Endothelial cell of umbilical vein (primary cell): ENCODE data around the gene COG6. TPM values are rescaled to one million over a fixed set of nuclear protein-coding genes. Genes with fewer than 3 reads are reported as not detected.

Source experiments
- BruUV-seq: library from RNA; stranded (reverse); fragments of 400-500 nt; replicated peaks from 2 replicates; lab custom pipeline; 2021; lab: Mats Ljungman, UMichigan
- CTCF ChIA-PET: fragments of 300-600, 350-600 bp; sonication (Branson Sonifier 250); formaldehyde crosslinking; loops from one replicate; lab custom pipeline; 2021; ENCODE audit warnings: antibody characterized with exemption, inconsistent platforms; lab: Charles Lee
- POLR2A ChIA-PET: fragments of 300-600, 350-600 bp; sonication (Branson Sonifier 250); formaldehyde crosslinking; loops from one replicate; lab custom pipeline; 2021; ENCODE audit warnings: antibody characterized with exemption, inconsistent platforms; lab: Charles Lee
- DNase-seq: peaks from one replicate; pipeline ENCODE4 v3.0.0-alpha.2; 2011; ENCODE audit warnings: low read depth, low spot score
- FAIRE-seq: peaks from 2 replicates; lab custom pipeline; 2011; peaks lifted over from hg19 to GRCh38; lab: Jason Lieb, UNC
- H2AFZ ChIP-seq: 2 replicates; pipeline ENCODE4 v1.6.0; 2012; ENCODE audit warnings: low read depth, low read length, control low read depth, inconsistent platforms
- H3K27ac ChIP-seq: 2 replicates; pipeline ENCODE4 v1.5.1; 2011; ENCODE audit warnings: low read depth, mild to moderate bottlenecking, control low read depth, low read length, moderate library complexity; ENCODE audit not compliant: insufficient read depth
- H3K27me3 ChIP-seq, 2 experiments: 2 replicates each; pipeline versions ENCODE4 v1.6.0 to v1.6.1; 2011; ENCODE audit warnings: low read length in 2 of 2, mixed read lengths in 1 of 2; ENCODE audit not compliant: control insufficient read depth in 2 of 2, insufficient read depth in 2 of 2
- H3K36me3 ChIP-seq, 2 experiments: 2 replicates in 1 of 2; 3 replicates in 1 of 2; pipeline ENCODE4 v1.5.1; 2011; ENCODE audit warnings: low read length in 2 of 2, mild to moderate bottlenecking in 1 of 2, moderate library complexity in 1 of 2; ENCODE audit not compliant: control insufficient read depth in 2 of 2, insufficient read depth in 2 of 2; ENCODE audit errors: extremely low read depth in 1 of 2
- H3K4me1 ChIP-seq: 3 replicates; pipeline ENCODE4 v1.5.1; 2011; ENCODE audit warnings: mild to moderate bottlenecking, low read length; ENCODE audit not compliant: control insufficient read depth, insufficient read depth; ENCODE audit errors: extremely low read depth
- H3K4me2 ChIP-seq: 2 replicates; pipeline ENCODE4 v1.6.1; 2011; ENCODE audit warnings: low read length, control low read depth, mixed read lengths; ENCODE audit not compliant: insufficient read depth
- H3K4me3 ChIP-seq, 3 experiments: fragments of 200-600 bp in 1 of 3; sonication (generic), shearing (Covaris generic) in 1 of 3; replicated peaks in 1 of 3; 2 replicates each; pipeline ENCODE4 v1.5.1; 2011 to 2016; ENCODE audit warnings: control low read depth in 3 of 3, low read length in 3 of 3, mild to moderate bottlenecking in 2 of 3, inconsistent platforms in 1 of 3, low read depth in 1 of 3, moderate library complexity in 1 of 3; ENCODE audit not compliant: insufficient read depth in 1 of 3
- H3K79me2 ChIP-seq: 2 replicates; pipeline ENCODE4 v1.6.0; 2012; ENCODE audit warnings: low read length, inconsistent platforms; ENCODE audit not compliant: control insufficient read depth, insufficient read depth
- H3K9ac ChIP-seq: replicated peaks from 2 replicates; pipeline ENCODE3; 2011; ENCODE audit warnings: low read length, control low read depth; ENCODE audit not compliant: insufficient read depth; ENCODE audit errors: extremely low read depth
- H3K9me1 ChIP-seq: replicated peaks from 3 replicates; pipeline ENCODE4 v1.6.0; 2011; ENCODE audit warnings: mild to moderate bottlenecking, low read length; ENCODE audit not compliant: control insufficient read depth, insufficient read depth; ENCODE audit errors: extremely low read depth
- H3K9me3 ChIP-seq: replicated peaks from 2 replicates; pipeline ENCODE4 v1.5.1; 2012; ENCODE audit warnings: low read length, inconsistent platforms; ENCODE audit not compliant: control insufficient read depth, insufficient read depth
- H4K20me1 ChIP-seq: replicated peaks from 2 replicates; pipeline ENCODE3; 2011; ENCODE audit warnings: mild to moderate bottlenecking, low read length; ENCODE audit not compliant: control insufficient read depth, insufficient read depth; ENCODE audit errors: extremely low read depth
- CTCF ChIP-seq, 2 donors: IDR thresholded peaks; 1 replicate in 1 of 2; 2 replicates in 1 of 2; pipeline ENCODE4 v1.5.1; 2011; ENCODE audit warnings: low read length in 2 of 2, mild to moderate bottlenecking in 2 of 2, moderate library complexity in 2 of 2, control low read depth in 1 of 2, inconsistent platforms in 1 of 2, low read depth in 1 of 2; ENCODE audit not compliant: insufficient read depth in 1 of 2; ENCODE audit errors: extremely low read depth in 1 of 2
- EZH2 ChIP-seq: IDR thresholded peaks from 2 replicates; pipeline ENCODE4 v1.6.1; 2012; ENCODE audit warnings: borderline replicate concordance, low read depth, mild to moderate bottlenecking, moderate library complexity, low read length, inconsistent platforms; ENCODE audit not compliant: severe bottlenecking
- FOS ChIP-seq: IDR thresholded peaks from 2 replicates; pipeline ENCODE4 v1.6.1; 2011; ENCODE audit warnings: mild to moderate bottlenecking, low read length, moderate library complexity, borderline replicate concordance; ENCODE audit not compliant: insufficient read depth
- GATA2 ChIP-seq: IDR thresholded peaks from 2 replicates; pipeline ENCODE4 v1.7.0; 2011; ENCODE audit warnings: low read depth, mild to moderate bottlenecking, moderate library complexity, mixed read lengths, low read length; ENCODE audit not compliant: insufficient read length, insufficient read depth
- JUN ChIP-seq: IDR thresholded peaks from 2 replicates; pipeline ENCODE4 v1.6.1; 2011; ENCODE audit warnings: borderline replicate concordance, low read depth; ENCODE audit not compliant: insufficient read length, insufficient read depth
- MYC ChIP-seq: IDR thresholded peaks from one replicate; pipeline ENCODE4 v1.6.1; 2011; ENCODE audit warnings: mild to moderate bottlenecking, low read depth, low read length
- POLR2A ChIP-seq: IDR thresholded peaks from 2 replicates; pipeline ENCODE4 v1.6.1; 2012; ENCODE audit warnings: low read depth, mild to moderate bottlenecking, control low read depth, low read length
- POLR2AphosphoS5 ChIP-seq: IDR thresholded peaks from 2 replicates; pipeline ENCODE4 v1.6.1; 2012; ENCODE audit warnings: low read depth, mild to moderate bottlenecking, control low read depth, low read length, moderate library complexity; ENCODE audit not compliant: insufficient read depth
- dilution Hi-C: fragments of 300-500 bp; cut with MboI; formaldehyde crosslinking; loops from one replicate; pipeline ENCODE4 v1.15.0; 2019; ENCODE audit warnings: low sequenced_read_pairs; ENCODE audit not compliant: extremely low pct_ligation_motif_present
- intact Hi-C: fragments of 100-400 bp; cut with micrococcal nuclease; formaldehyde crosslinking; loops from one replicate; pipeline ENCODE4 v1.10.0; 2022
- polyA plus RNA-seq, 4 experiments: library from polyadenylated mRNA; depleted of rRNA in 3 of 4; stranded (reverse) in 3 of 4; unstranded in 1 of 4; fragments of >200 nt; gene quantifications; 2 replicates each; pipeline versions ENCODE4 v1.2.1 to v1.2.3, GENCODE V29; 2011 to 2012; ENCODE audit warnings: missing spikeins in 1 of 4
- total RNA-seq: library from RNA; stranded (reverse); gene quantifications from 2 replicates; pipeline ENCODE4 v1.2.3, GENCODE V29; 2021
- TF ChIP-seq, protein P1 (sequence below): IDR thresholded peaks from 2 replicates; pipeline ENCODE4 v1.6.1; 2011; ENCODE audit not compliant: insufficient read depth, insufficient read length

COG6 gene
- total and polyA plus RNA-seq, 2 donors (not counting 3 experiments of a cell fraction or from before 2014, with no cell fraction given): 12.1 to 41.1 TPM

- ChIA-PET CTCF (interaction anchor here (0.7 to 0.9 kb wide), 2 partner anchors 15 to 18 kb away, joined by 3 to 4 read pairs; no protein-coding TSS in a partner anchor), POLR2A (no interaction called here)
- Histone ChIP-seq H3K9me3 (no peaks in the 10 kb centered on the region), H3K9me1 (no peaks in the 10 kb centered on the region), H3K79me2 (no peaks in the 10 kb centered on the region), H3K4me3 (no peak overlapping the region), H3K27ac (no peak overlapping the region), H4K20me1 (no peaks in the 10 kb centered on the region), H2AFZ (no peak overlapping the region), H3K4me1 (no peaks in the 10 kb centered on the region), H3K9ac (no peak overlapping the region), H3K27me3 (peaks cover 12 to 13% of the 10 kb centered on the region in 2 experiments), H3K4me2 (no peak overlapping the region), H3K36me3 (no peaks in the 10 kb centered on the region)
- intact Hi-C loops (no loop called here), dilution Hi-C loops (no loop called here)
- DNase-seq: no peak
- FAIRE-seq: no peak
- TF ChIP-seq, protein P1, sequence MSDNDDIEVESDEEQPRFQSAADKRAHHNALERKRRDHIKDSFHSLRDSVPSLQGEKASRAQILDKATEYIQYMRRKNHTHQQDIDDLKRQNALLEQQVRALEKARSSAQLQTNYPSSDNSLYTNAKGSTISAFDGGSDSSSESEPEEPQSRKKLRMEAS: no peak
- TF ChIP-seq GATA2: no peak
- no peak for TF ChIP-seq POLR2A
- no peak for TF ChIP-seq MYC
- no peak for TF ChIP-seq FOS
- no peak for TF ChIP-seq EZH2
- TF ChIP-seq CTCF (IDR thresholded peaks at IDR 0.05; ENCODE audit: extremely low read depth in 1 of 2, insufficient read depth in 1 of 2, low read depth in 1 of 2, low read length in 2 of 2): no peak
- no peak for TF ChIP-seq JUN
- TF ChIP-seq POLR2AphosphoS5: no peak
- BruUV-seq: no TSS peak
Observed at GRCh38 chr13:39631307-39631706, 24.2 kb upstream of the COG6 start.
